ENCODE measurements around the gene TP53TG5. TPM values are rescaled to one million over a fixed set of nuclear protein-coding genes. Genes with fewer than 3 reads are reported as not detected.

The TP53TG5 gene
- total and polyA plus RNA-seq, 10 of the 15 experiments (the other 5 are each of a cell fraction or from before 2014, with no cell fraction given) = 0.24 TPM; not detected in 9

- no peak for TF ChIP-seq ZBTB11 (CRISPR knock-in tag; IDR thresholded peaks at IDR 0.05)
- TF ChIP-seq ELK1 (IDR thresholded peaks at IDR 0.05; ENCODE audit: low read depth, low read length) = peak; percentile 80
- peak; percentile 6 for TF ChIP-seq RELA (IDR thresholded peaks at IDR 0.05; ENCODE audit: borderline replicate concordance, partially characterized antibody)
- 0 out of 2 replicates have a peak, but pooled peaks have one; percentile 4 for TF ChIP-seq BACH1 (IDR thresholded peaks at IDR 0.05; ENCODE audit: borderline replicate concordance)
- no peak for TF ChIP-seq KAT2A (conservative IDR thresholded peaks at IDR 0.05; ENCODE audit: control insufficient read depth, low read depth, low read length)
- TF ChIP-seq SRF (IDR thresholded peaks at IDR 0.05; ENCODE audit: low read depth in 2 of 2, low read length in 2 of 2) = 0 out of 4 replicates have a peak, but pooled peaks of 1 of the 2 experiments have one; percentile 21
- peak; percentile 34; the same call in 1 of the 2 replicates for TF ChIP-seq ZNF687 (IDR thresholded peaks at IDR 0.05)
- TF ChIP-seq DPF2 (IDR thresholded peaks at IDR 0.05) = no peak
- no peak for TF ChIP-seq RBBP5 (conservative IDR thresholded peaks at IDR 0.05)
- peak; percentile 72 for TF ChIP-seq NBN (IDR thresholded peaks at IDR 0.05)
- TF ChIP-seq BCLAF1 (IDR thresholded peaks at IDR 0.05) = no peak
- no peak for TF ChIP-seq NR2F1 (conservative IDR thresholded peaks at IDR 0.05)
- peak; percentile 75 for TF ChIP-seq MLLT1 (IDR thresholded peaks at IDR 0.05)
- 0 out of 2 replicates have a peak, but pooled peaks have one; percentile 64 for TF ChIP-seq MTA3 (IDR thresholded peaks at IDR 0.05; ENCODE audit: borderline replicate concordance, low read length)
Measured at GRCh38 chr20:45415822-45416637, 37.9 kb upstream of the TP53TG5 start, which contains the start of gene PIGT (continued).

Data from GM12878 (cell line).